IPS DF 4.7 (cell line): ENCODE results near the gene CYP26A1.

ENCODE experiments used
- DNase-seq: peaks from one replicate; pipeline ENCODE4 v3.0.0-alpha.2; 2013; ENCODE audit warnings: low spot score; ENCODE audit errors: extremely low read depth

CYP26A1 gene, protein sequence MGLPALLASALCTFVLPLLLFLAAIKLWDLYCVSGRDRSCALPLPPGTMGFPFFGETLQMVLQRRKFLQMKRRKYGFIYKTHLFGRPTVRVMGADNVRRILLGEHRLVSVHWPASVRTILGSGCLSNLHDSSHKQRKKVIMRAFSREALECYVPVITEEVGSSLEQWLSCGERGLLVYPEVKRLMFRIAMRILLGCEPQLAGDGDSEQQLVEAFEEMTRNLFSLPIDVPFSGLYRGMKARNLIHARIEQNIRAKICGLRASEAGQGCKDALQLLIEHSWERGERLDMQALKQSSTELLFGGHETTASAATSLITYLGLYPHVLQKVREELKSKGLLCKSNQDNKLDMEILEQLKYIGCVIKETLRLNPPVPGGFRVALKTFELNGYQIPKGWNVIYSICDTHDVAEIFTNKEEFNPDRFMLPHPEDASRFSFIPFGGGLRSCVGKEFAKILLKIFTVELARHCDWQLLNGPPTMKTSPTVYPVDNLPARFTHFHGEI

DNA sequence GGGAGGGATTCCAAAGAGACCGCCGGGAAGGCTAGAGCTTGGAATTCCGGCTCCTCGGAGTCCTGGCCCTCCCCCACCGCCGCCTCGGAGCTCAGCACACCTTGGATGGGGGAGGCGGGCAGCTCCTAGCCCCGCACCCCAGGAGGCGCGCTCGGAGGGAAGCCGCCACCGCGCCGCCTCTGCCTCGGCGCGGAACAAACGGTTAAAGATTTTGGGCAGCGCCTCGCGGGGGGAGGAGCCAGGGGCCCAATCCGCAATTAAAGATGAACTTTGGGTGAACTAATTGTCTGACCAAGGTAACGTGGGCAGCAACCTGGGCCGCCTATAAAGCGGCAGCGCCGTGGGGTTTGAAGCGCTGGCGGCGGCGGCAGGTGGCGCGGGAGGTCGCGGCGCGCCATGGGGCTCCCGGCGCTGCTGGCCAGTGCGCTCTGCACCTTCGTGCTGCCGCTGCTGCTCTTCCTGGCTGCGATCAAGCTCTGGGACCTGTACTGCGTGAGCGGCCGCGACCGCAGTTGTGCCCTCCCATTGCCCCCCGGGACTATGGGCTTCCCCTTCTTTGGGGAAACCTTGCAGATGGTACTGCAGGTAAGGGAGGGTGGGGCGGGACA is at the start of gene CYP26A1:
Gene CYP26A1 (plus strand): TSS at position 355 of the 608 bp plus-strand sequence. CDS start 42 bp downstream, at position 397.
- DNase-seq = no peak

DNA sequence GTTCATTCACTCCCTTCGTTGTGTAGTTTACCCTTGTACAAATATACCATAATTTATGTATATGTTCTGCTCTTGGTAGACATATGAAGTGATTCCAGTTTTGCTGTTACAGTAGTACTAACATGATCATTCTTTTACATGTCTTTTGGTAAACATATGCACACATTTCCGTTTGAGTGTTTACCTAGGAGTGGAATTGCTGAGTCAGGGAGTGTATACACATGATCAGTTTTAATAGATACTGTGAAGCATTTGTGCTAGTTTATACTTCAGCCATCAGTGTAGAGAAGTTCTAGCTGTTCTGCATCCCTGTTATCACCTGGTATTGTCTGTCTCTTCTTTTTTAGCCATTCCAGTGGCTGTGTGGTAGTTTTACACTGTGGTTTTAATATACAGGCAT is 47.6 kb upstream of the CYP26A1 start:
- no peak for DNase-seq

DNA sequence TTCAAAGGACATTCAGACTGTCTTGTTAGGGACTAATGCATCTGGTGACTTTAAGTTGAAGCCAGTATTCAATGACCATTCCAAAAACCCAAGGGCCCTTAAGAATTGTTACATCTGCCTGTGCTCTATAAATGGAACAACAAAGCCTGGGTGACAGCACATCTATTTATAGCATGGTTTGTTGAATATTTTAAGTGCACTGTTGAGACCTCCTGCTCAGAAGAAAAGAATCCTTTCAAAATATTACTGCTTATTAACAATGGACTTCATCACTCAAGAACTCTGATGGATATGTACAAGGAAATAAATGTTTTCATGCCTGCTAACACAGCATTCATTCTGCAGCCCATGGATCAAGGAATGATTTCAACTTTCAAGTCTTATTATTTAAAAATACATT is 46.2 kb upstream of the CYP26A1 start:
- no peak for DNase-seq

DNA sequence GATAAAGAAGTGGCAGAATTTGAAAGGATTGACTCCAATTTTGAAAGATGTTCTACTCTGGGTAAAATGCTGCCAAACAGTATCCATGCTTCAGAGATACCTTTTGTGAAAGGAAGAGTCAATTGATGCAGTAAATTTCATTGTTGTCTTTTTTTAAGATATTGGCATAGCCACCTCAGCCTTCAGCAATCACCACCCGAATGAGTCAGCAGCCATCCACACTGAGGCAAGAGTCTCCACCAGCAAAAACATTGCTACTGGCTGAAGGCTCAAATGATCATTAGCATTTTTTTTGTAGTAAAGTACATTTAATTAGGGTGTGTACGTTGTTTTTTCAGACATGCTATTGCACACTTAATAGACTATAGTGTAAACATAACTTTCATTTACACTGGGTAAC is 44.8 kb upstream of the CYP26A1 start:
- no peak for DNase-seq

DNA sequence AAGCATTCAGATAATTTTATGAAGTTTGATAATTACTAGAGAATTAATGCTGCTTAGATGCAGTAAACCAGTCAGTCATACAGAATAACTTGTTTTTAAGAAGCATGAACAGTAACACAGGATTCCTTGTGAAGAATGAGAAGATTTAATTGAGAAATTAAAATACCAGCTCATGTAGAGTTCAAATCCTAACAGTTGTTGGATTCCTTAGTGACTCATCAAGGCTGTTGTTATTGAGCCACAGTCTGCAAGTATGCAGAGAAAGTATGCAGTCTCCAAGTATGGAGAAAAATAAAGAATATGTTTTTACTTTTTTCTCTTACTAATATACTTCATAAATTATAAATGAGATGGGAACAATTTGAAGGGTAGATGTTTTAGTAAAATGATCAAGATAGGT is 43.3 kb upstream of the CYP26A1 start:
- DNase-seq = no peak

DNA sequence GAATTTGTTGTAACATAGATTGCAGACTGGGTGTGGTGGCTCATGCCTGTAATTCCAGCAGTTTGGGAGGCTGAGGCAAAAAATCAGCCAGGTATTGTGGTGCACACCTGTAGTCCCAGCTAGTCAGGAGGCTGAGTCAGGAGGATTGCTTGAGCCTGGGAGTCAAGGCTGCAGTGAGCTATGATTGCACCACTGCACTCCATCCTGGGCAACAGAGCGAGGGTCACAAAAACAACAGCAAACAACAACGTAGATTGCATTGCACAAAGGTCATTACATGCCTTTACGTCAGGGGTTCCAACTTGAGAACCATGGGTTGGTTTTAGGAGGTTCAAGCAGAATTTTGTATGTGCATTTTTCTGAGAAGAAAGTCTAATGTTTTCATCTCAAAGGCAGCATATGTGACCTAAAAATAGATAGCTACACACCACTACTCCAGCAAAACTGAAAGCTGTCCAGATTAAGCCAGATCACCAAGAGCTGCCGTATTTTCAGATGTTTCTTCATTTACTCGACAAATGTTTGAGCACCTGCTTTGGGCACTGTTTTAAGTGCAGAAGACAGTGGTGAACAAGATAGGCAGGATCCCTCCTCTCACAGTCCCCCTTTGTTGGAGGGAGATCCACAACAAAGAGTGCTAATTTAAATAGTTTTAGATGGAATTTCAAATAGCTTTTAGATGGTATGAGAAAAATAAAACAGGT is 41.4 kb upstream of the CYP26A1 start:
- no peak for DNase-seq

DNA sequence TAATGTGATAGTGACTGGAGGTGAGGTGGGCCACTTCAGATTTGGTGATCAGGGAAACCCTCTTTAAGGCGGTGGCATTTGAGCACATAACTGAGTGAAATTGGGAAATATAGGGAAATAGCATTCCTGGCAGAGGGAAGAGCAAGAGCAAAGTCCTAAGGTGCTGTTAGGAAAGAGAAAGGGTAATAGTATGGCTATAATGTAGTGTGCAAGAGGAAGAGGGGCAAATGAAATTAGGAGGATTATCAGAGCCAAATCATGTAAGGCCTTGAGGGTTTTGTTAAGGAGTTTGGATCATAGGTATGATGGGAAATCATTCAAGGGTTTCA is 40.9 kb upstream of the CYP26A1 start:
- no peak for DNase-seq

DNA sequence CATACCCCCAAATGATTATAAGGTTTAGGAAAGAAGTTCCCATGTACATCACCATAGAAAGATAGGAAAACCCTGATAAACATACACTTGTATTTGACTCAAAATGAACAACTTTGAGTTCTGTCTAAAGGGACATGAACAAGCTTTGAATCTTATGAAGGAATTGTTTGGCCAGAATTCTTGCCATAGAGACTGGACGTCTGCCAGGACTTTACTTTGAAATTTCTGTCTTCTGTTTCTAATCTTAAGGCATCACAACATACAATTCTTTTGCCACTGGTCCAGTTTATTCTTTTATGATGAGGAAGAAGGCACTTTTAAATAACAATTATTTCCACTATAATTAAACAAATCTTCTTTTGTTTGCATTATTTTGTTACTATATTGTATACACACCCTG is 39.3 kb upstream of the CYP26A1 start:
- no peak for DNase-seq

DNA sequence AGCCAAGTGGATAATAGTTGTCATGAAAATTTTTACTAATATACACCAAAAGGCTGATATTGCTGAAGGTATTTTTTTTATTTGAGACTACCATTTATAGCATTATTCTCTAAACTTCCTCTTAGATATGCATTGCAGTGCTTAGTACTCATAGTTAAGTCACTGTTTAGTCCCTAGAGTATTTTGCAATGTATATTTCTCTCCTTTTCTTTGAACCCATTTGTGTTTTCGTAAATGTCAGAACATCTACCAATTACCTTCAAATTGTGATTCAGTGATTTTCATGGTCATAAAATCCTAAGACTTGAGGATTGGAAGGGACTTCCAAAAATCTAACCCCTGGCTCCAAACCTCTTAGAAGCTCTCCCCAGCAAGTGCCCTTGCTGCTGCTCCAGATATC is 34.6 kb upstream of the CYP26A1 start:
- no peak for DNase-seq

DNA sequence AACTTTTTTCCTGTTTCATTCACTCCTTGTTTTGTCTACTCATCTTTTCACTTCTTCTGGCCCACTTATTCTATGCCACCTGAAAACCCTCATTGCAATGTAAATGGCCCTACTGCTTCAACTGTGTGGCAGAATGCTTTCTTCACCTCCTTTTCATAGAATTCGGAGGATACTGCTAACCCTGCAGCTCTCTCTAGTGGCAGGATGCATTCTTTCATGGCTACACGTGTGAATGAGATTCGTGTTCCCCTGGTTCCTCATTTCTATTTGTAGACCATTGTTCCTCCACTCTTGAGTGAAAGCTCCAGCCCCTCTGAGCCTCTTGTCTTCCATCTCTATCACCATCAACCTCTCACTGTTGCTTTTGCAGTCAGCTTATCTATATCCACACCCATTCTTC is 34.0 kb upstream of the CYP26A1 start:
- DNase-seq = no peak

DNA sequence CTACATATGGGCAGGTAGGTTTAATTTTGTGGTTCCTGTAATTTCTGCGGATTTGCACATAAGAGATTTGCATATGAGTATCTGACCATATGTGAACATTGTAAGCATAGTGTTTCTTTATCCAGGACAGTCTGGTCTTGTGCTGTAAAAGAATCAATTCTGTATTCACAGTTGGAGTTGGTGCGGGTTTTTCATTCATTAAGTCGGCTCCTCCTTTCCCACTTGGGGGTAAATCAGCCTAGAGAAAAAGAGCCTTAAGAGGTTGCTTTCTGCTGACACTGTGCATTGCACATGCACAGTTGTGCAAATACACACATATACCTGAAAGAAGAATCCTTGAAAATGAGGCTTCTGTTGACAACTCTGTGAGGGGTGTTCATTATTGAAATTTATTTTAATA is 19.2 kb upstream of the CYP26A1 start:
- DNase-seq = no peak

DNA sequence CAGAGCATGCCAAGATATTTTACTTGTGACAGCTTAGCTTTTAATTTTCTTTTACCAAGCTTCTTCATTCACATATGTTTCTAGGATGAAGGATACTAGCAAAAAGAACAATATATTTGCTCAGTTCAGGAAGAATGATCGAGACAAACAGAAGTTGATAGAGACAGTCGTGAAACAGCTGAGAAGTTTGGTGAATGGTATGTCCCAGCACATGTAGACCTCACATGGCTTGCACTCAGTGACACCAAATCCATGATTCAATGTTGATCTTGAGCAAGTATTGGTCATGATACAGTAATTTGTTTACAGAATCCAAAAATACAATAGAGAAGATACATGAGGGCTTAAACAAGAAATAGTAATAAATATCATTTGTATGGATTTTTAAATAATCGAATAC is 15.6 kb upstream of the CYP26A1 start:
- DNase-seq = no peak

DNA sequence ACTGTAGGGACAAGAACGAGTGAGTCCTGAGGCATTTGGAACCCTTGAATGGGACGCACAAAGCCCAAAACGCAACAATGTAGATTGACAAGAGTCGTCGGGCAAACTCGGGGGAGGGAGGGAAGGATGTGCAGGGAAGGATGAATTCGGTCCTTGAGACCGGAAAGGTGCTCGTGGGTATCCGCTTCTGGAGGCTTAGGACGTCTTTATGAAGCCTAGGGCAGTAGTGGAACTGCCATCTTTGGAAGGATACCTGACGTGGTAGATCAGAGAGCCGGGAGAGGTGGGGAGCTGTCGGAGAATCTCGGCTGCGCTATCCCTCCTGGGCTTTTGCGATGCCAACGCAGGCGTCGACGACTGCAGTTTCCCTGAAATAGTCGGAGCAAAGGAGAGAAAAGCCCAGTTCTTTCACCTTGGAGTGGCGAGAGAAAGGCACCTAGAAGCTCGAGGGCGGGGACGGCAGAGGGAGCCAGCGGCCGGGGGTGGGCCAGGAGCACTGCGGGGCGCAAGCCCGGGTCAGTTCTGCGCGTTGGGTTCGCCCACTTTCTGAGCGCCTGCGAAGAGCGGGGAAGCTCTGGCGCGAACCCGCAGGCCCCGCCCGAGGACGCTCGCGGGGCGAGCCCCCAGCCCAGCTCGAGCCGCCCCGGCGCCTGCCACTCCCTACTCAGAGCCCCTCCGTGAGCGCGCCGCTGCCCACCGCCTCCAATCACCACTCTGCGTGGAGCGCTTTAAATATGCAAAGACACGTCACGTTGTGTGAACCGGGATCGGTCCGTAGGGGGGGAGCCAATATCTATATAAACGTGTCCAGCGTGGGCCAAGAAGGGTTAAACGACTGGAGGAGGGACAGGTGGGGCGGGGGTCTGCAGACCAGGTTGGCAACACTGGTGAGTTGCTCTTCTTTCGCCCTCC is 13.5 kb upstream of the CYP26A1 start, which contains the start of gene CYP26C1:
Gene CYP26C1 (plus strand): TSS at position 824 of the 912 bp plus-strand sequence. CDS start 466 bp downstream, outside the sequence.
- no peak for DNase-seq

DNA sequence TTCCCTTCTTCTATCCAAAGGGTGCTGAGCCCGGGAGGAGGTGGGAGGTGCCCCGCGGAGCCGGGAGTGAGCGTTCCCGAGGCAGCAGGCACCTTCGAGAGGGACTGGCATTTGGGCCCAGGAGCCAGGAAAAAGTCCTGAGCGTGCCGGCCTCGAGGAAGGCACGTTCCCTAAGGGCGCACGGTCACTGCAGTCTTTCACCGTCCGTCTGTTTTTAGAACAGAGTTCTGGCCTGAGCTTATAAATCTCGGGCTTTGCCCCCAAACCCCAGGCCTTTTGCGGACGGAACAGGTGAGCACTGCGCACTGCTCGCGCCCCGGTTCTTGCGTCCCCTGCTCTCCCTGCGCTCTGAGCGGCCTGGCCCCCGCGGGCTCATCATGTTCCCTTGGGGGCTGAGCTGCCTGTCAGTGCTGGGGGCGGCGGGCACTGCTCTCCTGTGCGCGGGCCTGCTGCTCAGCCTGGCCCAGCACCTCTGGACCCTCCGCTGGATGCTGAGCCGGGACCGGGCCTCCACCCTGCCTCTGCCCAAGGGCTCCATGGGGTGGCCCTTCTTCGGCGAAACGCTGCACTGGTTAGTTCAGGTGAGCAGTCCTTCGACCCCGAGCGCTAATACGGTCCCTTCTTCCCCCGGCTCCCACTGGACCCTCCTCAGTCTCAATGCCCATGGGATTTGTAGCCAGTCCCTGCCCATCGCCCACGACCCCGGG is 12.7 kb upstream of the CYP26A1 start:
- DNase-seq = no peak

DNA sequence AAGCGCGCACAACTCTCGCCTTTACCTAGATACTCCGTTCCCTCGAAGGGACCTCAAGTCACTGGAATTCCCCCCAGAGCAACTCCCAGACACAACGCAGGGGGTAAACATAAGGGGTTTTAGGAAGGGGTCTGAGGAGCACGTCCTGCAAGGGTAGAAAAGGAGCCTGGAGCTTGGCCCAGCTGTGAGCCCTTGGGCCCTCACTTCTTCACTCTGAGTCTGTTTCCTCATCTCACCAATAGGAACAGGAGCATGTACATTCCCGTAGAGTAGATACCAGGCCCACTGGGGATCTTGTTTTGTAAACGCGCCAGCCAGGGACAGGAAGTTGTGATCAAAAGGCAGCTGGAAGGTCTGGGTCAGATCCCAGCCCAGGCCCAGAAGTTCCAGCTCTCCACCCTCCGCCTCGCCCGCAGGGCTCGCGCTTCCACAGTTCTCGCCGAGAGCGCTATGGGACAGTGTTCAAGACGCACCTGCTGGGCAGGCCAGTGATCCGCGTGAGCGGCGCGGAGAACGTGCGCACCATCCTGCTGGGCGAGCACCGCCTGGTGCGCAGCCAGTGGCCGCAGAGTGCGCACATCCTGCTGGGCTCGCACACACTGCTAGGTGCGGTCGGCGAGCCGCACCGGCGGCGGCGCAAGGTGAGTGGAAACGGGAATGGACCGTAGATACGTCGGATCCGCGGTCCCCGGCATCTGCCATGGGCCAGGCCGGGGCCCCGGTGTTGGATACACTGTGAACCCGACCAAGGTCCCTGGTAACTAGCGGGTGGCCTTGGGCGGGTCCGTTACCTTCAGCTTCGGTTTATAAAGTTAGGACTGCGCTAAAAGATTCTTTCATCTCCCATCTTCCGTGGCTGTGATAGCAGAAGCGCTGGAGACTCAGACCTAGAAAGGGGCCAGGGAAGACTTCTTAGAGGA is 11.8 kb upstream of the CYP26A1 start:
- DNase-seq = no peak

DNA sequence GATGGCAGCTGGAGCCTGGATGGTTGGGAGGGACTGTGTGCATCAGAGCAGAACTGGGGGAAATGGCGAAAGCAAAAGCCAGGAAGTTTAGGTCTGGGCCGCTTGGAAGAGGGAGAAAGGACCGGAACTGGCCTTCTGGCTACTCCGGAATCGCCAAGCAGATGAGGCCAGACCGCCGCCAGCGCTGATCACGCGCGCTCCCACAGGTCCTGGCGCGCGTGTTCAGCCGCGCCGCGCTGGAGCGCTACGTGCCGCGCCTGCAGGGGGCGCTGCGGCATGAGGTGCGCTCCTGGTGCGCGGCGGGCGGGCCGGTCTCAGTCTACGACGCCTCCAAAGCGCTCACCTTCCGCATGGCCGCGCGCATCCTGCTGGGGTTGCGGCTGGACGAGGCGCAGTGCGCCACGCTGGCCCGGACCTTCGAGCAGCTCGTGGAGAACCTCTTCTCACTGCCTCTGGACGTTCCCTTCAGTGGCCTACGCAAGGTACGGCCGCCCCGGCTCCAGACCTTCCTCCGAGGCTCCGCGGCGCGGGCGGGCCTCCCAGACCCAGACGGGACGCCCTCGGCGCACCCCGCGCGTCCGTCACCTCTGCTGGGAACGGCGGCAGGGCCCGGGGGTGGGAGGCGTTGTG is 11.1 kb upstream of the CYP26A1 start:
- no peak for DNase-seq

DNA sequence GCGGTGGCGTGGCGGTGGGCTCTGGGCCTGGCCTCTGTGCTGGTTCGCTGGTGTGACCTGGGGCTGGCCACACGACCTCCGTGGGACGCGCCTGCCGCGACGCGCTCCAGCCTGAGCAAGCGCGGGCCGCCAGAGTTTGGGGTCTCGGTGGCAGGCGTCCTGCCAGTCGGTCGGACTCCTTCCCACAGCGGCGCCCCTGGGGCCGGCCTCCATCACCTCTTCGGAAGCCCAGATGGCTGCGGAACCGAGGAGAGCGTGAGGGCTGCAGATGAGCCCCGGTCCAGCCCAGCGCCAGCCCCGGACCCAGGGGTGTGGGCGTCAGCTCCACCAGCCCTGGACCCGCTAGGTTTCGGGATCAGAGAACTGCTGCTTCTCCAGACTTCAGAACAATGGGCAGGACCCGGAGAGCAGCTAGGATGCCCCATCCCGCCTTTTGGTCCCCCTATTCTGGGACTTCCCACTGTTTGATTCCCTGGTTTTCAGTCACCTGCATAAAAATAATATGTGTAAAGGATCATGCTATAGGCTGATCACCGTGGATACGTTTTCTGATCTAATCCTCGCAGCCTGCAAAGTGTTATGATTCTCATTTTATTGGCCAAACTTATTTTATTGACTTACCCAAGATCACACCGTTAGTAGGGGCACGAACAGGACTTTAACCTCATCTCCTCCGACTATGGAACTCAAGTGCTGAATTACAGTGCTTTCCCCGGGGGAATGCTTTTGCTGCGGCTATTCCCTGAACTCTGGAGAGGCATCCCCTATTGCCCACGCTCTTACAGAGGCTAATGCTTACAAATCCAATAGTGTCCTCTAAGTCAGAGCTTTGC is 10.3 kb upstream of the CYP26A1 start:
- DNase-seq = no peak

DNA sequence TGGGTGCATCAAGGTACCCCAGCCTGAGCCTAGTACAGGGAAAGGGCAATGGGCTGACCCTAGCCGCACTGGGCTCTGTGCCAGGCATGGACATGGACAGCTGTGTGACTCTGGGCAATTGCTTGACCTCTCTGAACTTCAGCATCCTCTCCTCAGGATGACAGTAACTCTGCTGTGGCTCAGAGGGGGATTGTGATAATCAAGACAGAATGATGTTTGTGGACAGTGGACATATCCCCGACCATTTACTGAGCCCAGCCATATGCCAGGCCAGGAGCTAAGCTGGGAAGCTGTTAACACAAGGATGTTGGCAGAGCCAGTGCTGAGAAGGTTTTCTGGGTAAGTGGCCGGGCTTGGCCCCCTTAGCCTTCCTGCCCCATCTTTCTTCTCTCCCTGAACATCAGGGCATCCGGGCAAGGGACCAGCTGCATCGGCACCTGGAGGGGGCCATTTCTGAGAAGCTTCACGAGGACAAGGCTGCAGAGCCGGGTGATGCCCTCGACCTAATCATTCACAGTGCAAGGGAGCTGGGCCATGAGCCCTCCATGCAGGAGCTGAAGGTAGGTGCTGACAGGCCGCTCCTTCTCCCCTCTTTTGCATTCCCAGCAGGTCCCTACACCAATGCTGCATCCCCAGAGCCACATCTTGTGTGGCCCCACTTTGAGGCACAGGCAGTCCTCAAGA is 9.6 kb upstream of the CYP26A1 start:
- DNase-seq = no peak
